GM21360 (cell line): ENCODE data around the gene TRIM7.
A peak's percentile ranks its signal among the peaks of the same experiment; 100 is the strongest.
"Not testable (repeated sequence)": the region's sequence is repeated elsewhere in the genome, so short reads cannot be mapped to it uniquely, and the experiment has no call there.

Experiments used
- ATAC-seq: cut with Tn5 transposase; IDR thresholded peaks from one replicate; pipeline ENCODE4 v1.9.1; 2021; ENCODE audit warnings: mild to moderate bottlenecking, moderate library complexity; ENCODE audit not compliant: unreplicated experiment

The TRIM7 gene

DNA sequence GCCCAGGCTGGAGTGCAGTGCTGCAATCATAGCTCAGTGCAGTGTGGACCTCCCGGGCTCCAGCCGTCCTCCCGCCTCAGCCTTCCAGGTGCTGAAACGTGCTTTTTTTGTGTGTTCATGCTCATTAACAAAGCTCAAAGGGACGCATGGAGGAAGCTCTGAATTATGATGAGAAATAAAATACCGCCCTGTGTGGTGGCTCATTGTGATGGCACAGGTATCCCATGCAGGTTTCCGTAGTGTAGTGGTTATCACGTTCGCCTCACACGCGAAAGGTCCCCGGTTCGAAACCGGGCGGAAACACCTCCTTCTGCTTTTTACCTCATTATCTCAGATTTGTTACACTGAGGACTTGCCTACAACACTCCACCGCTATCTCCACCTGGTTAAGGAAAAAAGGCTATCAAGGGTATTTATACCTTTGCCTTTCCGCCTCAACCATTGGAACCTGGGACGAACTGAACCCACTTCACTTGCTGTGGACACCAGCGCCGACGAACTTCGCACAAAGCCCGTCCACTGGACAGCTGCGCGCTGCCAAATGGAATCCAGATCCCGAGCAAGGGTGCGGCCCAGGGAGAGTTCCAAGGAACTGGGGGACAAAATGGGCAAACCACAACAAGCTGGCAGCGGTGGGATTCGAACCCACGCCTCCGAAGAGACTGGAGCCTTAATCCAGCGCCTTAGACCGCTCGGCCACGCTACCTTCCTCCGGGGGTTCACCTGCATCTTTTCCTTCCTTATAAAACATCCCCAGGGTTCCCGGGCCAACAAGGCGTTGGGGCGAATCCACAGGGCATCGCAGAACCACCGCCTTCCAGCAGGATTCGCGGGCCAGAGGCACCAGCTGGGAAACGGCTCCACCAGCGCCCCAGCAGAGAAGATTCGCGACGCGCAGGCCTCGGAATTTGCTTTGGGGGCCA is 31.3 kb downstream of the TRIM7 start:
- ATAC-seq, result peak; percentile 46

DNA sequence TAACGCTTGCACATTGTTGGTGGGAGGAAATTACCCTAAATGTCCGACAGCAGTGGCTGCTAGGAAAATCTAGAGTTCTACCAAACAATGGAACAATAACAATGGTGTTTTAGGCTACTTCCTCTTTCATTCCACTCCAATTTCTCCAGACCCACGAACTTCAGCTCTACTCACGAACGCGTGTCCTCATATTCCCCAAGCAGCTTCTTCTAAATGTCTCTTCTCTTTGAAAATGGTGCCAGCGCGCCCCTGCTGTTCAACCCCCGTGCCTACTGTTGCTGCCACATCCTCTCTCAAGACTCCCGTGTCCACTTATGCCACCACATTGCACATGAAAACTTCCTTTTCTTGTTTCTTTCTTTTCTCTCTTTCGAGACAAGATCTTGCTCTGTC is 32.0 kb downstream of the TRIM7 start:
- peak; percentile 16 for ATAC-seq

DNA sequence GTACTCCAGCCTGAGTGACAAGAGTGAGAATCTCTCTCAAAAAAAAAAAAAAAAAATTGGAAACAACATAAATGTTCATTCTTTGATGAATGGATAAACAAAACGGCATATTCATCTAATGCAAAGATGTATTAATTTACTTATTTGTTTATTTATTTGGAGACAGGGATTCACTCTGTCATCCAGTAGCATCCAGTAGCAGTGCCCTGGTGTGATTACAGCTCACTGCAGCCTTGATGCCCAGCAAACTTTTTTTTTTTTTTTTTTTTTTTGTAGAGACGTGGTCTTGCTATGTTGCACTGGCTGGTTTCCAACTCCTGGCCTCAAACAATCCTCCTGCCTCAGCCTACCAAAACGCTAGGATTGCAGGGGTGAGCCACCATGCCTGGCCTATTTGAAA is 33.2 kb downstream of the TRIM7 start:
- no peak for ATAC-seq

DNA sequence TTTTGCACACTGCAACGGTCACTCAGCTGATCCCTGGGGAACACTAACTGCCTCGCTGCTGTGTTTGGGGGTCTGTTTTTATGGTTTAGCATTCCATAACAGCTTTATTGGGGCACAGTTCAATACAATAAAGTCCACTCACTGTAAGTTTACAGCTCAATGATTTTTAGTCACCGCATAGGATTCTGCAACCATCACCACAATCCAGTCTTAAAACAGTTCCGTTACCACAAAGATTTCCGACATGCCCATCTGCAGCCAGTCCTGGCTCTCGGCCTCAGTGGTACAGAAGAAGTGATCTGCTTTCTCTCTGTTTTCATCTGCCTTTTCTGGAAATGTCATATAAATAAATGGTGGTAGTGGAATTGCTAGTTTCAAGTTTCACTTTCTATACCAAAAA is 34.0 kb downstream of the TRIM7 start:
- ATAC-seq, result no peak

DNA sequence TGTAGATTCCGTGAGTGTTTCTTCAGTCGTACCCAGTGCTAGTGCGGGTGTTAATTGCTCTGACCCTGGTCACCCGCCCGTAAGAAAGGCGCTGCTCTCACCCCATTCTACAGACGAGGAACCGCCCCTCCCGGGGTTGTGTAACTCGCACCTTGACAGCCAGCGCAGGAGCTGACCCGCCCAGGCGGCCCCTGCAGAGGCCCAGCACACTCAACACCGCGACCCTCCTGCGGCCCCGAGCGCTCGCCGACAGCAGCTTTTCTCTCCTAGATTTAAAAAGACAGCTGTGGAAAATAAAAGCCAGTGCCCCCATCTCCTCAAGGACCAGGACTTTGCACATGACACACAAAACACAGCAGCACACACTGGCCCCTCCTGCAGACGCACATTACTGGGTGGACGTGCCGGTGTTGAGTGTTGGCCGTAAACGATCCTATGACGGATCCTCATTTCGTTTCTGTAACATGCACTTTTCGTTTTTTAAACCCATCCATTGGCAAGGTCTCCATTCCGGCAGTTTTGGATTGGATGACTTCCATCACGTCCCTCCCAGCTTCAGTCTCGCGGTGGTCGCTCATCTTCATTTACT is 34.7 kb downstream of the TRIM7 start:
- ATAC-seq, result no peak

DNA sequence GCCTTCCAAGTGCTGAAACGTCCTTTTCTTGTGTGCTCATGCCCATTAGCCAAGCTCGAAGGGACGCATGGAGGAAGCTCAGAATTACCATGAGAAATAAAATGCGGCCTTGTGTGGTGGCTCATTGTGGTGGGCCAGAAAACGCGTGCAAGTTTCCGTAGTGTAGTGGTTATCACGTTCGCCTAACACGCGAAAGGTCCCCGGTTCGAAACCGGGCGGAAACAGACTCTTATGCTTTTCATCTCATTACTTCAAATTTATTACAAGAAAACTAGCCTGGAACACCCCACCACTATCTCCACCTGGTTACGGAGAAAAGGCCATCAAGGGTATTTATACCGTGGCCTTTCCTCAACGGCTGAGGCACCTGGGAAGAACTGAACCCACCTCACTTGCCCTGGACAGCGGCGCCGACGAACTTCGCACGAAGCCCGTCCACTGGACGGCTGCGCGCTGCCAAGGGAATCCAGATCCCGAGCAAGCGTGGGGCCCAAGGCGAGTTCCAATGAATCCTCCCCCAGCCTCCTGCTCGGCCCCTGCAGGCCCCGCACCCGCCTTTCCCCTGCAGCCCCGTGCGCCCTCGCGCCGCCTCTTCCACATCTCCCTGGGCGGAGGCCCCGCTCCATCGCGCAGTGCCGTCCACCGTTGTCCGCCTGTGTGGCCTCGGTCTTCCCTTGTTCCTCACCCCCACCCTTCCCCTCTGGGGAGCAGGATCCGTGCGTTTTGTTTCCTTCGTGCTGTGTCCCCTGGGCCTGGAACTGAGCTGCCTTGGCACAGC is 35.3 kb downstream of the TRIM7 start:
- peak; percentile 39 for ATAC-seq

DNA sequence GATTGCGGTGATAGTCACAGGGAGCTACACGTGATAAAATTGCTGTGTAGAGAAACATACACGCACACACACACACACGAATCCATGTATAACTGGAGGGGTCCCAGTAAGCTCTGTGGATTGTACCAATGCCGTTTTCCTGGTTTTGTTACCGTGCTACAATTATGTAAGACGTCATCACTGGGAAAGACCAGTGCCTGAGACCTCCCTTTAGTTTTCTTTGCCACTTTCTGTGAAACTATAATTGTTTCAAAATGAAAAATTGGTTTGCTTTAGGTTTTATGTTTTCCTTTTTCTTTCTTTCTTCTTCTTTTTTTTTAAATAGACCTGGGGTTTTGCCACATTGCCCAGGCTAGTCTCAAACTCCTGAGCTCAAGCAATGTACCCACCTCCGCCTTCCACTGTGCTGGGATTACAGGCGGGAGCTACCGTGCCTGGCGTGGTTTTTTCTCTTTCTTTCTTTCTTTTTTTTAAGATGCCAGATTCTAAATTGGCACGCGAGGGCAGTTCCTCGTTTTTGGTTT is 36.3 kb downstream of the TRIM7 start:
- ATAC-seq, result no peak

DNA sequence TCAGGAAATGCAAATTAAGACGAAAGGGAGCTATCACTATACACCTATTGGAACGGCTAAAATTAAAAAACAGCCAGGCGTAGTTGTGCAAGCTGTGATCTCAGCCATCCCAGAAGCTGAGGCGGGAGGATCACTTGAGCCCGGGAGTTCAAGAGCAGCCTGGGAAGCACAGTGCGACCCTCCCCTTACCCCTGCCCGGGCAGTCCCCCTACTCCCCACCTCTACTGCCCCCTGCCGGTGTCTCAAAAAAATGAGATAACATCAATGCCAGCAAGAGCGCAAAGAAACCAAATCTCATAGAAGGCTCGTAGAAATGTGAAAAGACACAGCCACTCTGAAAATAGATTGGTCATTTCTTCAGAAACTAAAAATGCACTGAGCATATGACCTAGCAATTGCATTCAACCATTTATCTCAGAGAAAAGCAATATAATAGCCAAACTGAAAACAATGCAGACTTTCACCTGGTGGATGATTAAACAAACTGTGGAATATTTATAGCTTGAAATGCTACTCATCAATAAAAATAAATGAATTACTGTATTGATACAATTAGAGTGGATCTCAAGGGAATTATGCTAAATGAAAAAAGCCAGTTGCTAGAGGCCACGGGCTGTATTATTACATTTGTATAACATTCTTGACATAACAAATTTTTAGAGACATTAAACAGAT is 37.0 kb downstream of the TRIM7 start:
- ATAC-seq, result no peak

DNA sequence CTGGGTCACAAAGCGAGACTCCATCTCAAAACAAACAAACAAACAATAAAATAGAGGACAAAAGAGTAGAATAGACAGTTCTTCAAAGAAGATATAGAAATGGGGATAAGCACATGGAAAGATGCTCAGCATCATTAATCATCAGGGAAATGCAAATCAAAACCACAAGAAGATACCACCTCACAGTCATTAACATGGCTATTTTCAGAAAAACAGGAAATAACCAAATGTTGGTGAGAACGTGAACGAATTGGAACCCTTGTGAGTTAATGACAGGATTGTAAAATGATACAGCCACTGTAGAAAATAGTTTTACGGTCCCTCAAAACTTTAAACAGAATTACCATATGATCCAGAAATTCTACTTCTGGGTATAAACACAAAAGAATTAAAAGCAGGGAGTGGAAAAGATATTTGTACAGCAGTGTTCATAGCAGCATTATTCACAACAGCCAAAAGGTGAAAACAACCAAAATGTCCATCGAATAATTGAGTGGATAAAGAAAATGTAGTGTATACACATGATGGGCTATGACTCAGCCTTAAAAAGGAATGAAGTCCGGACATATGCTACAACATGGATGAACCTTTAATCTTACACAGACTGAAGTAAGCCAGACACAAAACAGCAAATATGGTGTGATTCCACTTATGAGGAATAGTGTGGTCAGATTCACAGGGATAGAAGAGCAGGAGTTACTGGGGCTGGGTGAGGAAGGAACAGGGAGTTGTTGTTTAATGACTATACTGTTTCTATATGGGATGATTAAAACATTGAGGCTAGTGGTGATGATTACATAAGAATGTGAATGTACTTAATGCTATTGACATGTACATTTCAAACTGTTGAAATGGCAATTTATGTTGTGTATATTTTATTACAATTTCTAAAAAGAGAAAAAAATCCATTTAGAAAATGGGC is 37.9 kb downstream of the TRIM7 start:
- ATAC-seq, result no peak

DNA sequence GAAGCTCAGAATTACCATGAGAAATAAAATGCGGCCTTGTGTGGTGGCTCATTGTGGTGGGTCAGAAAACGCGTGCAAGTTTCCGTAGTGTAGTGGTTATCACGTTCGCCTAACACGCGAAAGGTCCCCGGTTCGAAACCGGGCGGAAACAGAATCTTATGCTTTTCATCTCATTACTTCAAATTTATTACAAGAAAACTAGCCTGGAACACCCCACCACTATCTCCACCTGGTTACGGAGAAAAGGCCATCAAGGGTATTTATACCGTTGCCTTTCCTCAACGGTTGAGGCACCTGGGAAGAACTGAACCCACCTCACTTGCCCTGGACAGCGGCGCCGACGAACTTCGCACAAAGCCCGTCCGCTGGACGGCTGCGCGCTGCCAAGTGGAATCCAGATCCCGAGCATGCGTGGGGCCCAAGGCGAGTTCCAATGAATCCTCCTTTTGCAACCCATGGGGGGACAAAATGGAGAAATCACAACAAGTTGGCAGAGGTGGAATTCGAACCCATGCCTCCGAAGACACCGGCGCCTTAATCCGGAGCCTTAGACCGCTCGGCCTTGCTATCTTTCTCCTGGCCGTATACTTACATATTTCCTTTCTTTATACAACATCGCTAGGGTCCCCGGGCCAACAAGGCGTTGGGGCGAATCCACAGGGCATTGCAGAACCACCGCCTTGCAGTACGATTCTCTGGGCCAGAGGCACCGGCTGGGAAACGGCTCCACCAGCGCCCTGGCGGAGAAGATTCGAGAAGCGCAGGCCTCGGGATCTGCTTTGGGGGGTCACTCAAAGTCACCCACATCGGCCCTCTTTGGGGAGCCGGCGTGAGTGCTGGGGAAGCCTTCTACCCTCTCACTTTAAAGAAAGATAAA is 40.7 kb downstream of the TRIM7 start:
- ATAC-seq, result no peak

DNA sequence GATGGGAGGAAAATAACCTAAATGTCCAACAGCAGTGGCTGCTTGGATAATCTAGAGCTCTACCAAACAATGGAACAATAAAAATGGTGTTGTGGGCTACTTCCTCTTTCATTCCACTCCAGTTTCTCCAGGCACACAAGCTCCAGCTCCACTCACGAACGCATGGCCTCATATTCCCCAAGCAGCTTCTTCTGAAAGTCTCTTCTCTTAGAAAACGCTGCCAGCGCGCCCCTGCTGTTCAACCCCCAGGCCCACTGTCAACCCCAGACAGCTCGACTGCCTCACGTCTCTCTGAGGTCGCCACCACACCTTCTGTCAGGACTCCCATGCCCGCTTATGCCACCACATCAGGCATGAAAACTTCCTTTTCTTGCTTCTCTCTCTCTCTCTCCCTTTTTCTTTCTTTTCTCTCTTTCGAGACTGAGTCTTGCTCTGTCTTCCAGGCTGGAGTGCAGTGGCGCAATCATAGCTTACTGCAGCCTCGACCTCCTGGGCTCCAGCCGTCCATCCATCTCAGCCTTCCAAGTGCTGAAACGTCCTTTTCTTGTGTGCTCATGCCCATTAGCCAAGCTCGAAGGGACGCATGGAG is 41.4 kb downstream of the TRIM7 start:
- ATAC-seq, result no peak

DNA sequence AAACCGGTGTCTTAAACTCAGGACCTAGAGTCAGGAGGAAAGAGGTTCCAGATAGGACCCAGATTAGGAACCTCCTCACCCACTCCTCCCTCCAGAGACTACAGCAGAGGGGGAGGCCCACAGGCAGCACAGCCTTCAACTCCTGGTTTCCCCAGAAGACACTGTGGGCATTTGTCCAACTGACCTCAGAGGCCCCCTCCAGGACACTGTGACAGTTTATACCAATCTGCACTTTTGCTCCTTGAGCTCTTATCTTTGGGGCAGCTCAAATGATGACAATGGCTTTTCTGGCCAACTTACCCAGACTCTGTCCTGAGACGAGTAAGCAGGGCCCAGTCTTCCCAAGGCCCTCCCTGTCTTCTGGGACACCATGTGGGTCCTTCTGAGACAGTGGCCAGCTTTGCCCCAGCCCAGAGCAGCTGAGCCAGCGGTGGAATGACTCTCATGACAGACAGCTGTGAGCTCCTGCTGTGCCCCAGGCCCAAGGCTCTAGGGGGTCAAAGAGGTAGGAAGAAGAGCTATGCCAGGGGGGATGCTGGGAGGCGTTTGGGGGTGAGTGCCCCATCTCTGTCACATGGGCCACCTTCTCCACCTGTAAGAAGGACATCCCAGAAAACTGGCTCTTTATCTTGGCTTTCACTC is 43.3 kb downstream of the TRIM7 start:
- ATAC-seq, result no peak

DNA sequence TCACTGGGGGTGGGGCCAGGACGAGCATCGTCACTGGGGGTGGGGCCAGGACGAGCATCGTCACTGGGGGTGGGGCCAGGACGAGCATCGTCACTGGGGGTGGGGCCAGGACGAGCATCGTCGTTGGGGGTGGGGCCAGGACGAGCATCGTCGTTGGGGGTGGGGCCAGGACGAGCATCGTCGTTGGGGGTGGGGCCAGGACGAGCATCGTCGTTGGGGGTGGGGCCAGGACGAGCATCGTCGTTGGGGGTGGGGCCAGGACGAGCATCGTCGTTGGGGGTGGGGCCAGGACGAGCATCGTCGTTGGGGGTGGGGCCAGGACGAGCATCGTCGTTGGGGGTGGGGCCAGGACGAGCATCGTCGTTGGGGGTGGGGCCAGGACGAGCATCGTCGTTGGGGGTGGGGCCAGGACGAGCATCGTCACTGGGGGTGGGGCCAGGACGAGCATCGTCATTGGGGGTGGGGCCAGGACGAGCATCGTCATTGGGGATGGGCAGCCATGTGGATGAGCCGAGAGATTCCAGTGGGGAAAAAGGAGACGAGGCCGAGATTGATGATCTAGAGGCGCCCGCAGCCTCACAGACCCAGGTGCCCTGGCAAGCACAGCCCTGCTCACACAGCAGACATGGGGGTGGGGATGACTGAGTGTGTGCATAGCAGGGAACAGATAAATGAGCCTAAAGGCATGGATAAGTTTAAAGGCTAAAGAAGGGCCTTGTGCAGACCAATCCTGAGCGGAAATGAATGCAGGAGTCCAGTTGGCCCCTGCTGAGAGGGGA is 44.1 kb downstream of the TRIM7 start:
- not testable (repeated sequence) for ATAC-seq

DNA sequence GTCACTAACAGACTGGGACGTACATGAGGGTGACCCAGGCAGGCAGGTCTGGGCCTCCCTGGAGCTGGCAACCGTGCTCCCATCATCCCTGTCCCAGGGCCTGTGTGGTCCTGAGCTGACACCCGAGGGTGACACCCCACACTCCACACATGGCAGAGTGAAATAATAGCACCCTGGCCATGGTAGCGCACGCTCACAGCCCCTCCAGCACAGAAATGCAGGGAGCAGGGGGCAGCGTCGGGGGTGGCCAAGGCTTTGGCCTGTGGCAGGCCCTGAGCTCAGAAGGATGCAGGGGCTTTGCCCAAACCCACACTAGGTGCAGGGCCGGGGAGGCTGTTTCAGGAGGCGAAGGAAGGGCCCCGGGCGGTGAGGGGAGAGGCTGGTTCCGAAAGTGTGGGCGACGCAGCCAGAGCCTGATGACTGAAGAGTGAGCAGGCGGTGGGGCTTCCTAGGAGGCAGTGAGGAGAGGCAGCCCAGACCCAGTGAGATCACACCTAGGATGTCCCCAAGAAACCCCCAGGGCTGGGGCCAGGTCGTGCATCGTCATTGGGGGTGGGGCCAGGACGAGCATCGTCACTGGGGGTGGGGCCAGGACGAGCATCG is 44.7 kb downstream of the TRIM7 start:
- peak; percentile 72 for ATAC-seq

DNA sequence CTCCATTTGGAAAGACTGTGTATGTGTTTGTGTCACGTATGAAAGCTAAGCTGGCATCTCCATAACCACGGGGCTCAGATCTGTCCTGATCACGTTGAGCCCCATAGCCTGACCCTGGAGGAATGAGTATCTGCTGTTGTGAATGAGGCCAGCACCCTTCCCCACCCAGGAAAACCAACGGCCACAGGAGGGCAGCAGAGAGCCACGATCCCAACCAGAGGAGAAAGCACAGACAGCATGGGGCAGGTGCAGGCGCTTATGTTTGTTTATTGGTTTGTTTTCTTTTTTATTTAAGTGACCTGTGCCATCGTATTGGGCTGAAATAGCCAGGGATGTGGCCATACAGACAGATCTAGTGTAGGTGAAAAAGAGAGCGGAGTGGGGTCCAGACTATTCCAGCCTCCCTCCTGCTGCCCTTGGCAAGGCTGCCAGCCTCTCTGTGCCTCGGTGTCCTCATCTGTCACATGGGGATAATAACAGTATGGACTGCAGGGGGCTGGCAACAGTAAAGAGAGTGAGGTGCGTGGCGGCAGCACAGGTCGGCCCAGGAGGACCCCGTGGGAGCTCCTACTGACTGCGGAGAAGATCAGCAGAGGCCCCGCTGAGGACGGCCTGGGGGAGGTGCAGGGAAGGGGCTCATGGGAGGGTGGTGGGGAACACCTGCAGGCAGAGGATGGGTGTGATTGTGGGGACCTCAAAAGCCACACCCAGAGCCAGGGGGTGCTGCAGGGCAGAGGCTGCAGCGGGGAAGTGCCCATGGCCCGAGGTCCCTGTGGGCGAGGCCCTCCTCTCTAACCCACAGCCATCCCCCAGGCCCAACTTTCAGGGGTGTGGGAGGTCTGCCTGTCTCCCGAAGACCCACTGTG is 45.5 kb downstream of the TRIM7 start:
- peak; percentile 45 for ATAC-seq

DNA sequence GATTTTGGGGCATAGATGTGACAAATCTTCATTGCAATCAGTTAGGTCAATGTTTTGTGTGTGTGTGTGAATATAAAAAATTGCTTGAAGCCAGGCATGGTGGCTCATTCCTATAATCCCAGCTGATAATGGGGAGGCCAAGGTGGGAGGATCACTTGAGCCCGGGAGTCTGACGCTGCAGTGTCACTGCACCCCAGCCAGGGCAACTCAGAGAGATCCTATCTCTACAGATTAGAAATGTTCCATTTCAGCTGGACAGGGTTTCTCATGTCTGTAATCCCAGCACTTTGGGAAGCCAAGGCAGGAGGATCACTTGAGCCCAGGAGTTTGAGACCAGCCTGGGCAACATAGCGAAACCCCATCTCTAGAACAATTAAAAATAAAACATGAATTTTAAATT is 46.1 kb downstream of the TRIM7 start:
- no peak for ATAC-seq
